ENCODE data around the gene TMEM178A.
"Not testable (repeated sequence)": the region's sequence is repeated elsewhere in the genome, so short reads cannot be mapped to it uniquely, and the experiment has no call there.

Gene TMEM178A

DNA sequence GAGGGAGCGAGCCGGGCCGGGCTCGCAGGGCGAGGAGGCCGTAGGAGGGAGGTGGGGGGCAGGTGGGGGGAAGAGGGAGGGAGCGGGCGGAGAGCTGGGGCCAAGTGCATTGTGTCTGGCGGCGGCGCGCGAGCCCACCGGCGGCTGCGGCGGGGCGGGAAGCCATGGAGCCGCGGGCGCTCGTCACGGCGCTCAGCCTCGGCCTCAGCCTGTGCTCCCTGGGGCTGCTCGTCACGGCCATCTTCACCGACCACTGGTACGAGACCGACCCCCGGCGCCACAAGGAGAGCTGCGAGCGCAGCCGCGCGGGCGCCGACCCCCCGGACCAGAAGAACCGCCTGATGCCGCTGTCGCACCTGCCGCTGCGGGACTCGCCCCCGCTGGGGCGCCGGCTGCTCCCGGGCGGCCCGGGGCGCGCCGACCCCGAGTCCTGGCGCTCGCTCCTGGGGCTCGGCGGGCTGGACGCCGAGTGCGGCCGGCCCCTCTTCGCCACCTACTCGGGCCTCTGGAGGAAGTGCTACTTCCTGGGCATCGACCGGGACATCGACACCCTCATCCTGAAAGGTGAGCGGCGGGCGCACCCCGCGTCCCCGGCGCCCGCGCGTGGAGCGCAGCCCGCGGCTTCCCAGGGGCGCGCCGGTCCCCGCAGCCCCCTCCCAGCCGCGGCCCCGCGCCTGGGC is at the start of gene TMEM178A:
Gene TMEM178A, plus strand, starts transcription at position 107 of the 680 bp plus-strand sequence. Its CDS starts 58 bp downstream, at position 165.
- DNase-seq = no peak

DNA sequence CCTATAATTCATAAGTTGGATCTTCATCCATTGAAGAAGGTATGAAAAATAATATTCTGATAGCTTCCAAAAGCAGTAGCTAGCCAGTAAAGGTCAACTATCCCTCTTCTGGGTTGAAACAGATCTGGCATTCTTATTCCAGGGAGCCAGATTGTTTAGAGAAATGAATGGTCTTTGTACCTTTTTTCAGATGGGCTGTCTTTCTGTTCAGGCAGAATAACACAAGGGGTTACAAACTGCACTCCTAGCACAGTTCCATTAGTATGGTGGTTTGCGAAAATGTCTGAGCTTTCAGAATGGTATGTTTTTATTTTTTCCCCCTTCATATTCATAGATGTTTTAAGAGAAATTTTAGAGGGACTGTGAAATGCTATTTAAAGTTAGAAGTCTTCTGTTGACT is 47.5 kb upstream of the TMEM178A start:
- DNase-seq = no peak

DNA sequence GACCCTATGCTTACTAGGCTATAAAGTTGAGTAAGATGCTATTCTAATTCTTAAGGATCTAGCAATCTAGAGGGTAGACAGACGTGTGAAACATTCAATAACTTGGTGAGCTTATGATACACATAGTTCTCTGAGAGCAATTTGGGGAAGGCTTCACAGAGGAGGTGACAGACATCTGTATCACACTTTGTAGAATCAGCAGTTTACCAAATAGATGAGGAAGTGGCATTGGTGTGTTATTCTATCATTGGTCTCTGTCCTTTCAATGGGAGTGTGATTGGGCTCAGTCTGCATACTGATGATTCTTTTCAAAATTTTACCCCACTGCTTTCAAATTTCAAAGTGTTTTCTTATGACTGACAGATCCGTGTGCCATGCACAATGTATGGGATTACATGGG is 47.0 kb upstream of the TMEM178A start:
- DNase-seq = no peak

DNA sequence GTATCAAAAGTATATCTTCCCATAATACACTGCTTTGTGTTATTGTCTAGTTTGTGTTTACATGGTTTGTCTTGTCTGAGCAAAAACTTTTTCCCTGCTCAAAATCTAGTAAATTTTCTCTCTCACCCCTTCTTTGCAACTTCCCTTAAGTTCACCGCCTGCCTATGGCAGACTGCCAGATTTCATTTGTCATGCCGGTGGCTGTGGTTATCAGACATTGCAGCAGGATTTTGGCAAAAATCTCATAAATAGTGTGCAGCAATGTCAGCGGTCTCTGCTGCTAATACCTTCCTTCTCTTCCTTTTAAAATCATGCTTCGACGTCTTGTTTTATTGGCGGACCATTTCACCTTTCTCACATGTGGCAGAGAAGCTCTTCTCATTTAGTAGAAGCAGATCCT is 45.6 kb upstream of the TMEM178A start:
- peak; percentile 13 for DNase-seq

DNA sequence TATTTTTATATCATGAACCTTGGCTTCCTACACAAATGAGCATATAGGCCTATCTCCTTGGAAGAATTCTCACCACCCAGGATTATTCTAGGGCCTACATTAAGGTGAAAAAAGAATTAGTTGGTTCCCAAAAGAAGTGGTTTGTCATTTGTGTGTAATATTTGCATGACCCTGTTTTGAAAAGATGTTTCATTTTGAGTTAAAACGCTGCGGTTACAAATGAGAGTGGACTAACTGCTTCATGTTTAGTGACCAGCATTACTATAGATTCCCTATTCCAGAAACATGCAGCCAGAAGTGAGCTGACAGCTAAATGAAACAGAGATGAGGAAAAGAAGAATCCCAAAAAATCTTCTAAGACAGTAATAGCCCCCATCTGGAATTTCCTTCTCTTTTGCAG is 44.1 kb upstream of the TMEM178A start:
- DNase-seq = no peak

DNA sequence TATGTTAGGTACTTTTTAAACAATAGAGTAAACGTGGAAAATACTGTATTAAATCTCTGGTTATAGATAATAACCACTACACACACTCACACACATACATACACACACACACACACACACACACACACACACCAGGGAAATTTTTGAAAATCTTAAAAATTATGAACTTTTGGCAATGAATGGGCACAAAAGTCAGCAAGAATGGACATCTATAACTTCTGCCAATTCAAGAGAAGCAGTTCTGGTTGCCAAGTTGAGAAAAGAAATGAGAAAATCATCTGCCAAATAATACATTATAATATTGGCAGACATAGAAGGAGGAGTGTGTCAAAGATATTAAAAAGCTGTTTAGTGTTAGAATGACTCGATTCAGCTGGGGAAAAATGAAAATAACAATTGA is 42.9 kb upstream of the TMEM178A start:
- no peak for DNase-seq

DNA sequence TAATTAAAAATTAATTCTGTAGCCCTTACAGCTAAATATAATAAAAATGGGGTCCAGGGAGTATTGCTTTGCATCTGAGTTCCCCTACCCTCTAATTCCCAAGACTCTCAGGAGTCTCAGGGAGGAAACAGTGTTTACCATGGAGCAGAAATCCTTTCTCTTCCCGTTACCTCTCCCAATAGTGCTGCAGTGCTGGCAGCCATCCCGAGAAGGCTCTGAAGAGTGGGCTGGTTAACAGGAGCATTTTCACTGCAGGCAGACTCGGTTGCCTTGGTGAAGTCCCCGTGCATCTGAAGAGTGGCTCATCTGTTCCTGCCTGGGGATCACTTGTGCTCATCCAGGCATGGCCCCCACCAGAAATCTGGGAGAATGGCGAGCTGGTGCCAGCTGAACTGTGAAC is 41.8 kb upstream of the TMEM178A start:
- no peak for DNase-seq

DNA sequence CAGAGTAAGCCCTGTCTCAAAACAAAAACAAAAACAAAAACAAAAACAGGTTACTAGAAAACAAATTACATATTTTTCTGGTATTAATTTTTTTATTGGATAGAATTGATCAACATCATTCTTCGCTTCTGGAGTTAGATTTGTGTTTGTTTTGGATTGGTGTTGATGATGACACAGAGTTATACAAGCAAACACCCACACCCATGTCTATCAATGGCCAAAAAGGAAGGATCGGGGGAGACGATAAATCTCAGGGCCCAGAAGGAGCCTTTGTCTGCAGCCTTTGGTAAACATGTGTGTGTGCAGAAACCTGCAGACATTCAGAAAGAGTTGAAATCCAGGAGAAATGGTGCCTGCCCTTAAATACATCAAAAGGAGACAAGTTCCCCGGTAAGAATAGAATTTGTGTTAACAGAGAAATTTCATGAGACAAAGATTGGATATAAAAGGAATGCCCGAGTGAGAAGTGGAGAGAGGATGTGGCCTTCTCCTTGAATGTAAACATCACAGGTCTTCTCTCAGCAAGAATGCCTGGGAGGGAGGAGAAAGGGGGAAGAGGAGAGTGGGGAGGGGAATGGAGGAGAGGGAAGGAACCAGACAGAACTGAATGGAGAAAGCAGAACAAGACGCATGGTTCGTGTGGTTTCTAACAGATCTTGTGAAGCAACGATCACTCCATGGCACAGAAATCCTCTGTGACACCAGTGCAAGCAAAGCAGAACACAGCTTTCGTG is 40.4 kb upstream of the TMEM178A start:
- DNase-seq = no peak

DNA sequence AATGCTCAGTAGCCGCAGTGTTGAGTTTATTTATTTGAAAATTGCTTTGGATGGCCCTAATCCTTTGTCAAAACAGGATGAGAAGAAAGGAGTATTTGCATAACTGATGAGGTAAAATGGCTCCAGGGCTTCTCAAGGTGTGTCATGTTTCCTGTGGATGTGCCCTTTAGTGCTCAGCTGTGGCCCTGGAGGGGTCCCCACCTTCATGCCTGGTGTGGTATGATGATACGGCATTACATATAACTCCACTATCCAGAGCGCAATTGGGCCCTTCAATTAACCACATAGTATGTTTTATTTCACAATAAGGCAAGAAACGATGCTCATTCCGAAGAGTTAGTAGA is 39.8 kb upstream of the TMEM178A start:
- DNase-seq = no peak

DNA sequence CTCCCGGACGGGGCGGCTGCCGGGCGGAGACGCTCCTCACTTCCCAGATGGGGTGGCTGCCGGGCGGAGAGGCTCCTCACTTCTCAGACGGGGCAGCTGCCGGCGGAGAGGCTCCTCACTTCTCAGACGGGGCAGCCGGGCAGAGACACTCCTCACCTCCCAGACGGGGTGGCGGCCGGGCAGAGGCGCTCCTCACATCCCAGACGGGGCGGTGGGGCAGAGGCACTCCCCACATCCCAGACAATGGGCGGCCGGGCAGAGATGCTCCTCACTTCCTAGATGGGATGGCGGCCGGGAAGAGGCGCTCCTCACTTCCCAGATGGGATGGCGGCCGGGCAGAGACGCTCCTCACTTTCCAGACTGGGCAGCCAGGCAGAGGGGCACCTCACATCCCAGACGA is 37.4 kb upstream of the TMEM178A start:
- not testable (repeated sequence) for DNase-seq

DNA sequence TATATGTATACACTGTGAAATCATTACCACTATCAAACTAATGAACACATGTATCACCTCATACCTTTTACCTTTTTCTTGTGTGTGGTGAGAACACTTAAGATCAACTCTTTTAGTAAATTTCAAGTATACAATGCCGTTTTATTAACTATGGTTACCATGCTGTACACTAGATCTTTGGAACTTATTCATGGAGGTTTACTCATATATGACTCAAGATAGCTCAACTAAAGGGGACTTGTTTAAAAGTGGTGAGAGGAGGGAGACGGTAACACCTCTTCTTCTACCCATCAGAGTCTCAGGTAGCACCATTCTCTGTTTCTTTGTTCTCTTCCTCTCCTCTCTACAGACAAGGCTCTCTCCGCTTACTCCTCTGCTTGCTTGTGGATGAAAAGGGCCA is 36.1 kb upstream of the TMEM178A start:
- no peak for DNase-seq

DNA sequence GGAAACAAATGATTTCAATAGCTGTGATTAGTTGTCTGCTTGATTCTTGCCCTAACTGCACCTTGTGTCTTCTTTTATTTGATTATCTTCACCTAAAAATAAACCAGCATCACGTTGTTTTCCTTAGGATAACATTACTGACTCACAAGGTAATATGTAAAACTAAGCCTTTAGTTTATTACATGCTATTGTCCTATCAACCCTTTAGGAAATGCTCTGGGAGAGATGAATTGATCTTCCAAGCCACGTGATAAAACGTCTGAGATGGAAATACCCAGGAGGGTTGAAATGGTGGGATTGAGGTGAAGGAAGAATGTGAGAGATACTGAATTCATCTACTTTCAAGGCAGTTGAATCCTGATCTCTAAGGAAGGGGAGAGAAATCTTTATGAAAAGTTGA is 34.5 kb upstream of the TMEM178A start:
- DNase-seq = no peak

DNA sequence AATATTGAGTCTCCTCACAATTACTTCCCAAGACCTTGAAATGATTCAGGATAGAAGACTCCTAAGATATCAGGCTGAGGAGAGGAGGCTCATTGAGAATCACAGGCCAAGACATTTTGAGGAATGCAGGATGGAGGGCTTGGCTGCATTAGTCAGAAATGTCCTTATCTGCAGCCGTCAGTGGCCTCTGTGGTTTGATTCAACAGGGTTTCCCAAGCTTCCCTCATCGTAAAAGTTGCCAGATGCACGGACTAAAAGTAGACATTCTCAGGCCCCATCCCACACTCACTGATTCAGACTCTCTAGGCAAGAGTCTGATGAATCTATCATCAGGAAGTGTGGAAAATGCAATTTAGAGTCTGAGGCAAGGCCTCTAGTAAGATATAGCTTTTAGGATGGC is 34.0 kb upstream of the TMEM178A start:
- DNase-seq = no peak

DNA sequence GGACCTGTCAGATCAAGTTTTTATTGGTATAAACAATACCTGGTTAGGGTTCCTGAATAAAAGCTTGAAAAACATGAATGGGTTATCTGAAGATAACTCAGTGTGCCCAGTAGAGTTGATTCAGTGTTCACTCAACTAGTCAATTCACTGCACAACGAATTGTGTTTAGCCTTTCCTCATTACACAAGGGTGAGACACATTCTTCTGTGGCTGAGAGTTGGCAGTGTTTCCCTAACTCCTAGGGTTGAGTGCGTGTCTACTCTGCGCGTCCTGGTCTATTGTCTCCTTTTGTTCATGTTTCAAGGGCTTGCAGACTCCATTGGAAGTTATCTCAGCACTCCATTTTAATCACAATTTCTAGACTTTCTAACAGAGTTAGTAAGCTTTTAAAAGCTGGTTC is 32.8 kb upstream of the TMEM178A start:
- no peak for DNase-seq

DNA sequence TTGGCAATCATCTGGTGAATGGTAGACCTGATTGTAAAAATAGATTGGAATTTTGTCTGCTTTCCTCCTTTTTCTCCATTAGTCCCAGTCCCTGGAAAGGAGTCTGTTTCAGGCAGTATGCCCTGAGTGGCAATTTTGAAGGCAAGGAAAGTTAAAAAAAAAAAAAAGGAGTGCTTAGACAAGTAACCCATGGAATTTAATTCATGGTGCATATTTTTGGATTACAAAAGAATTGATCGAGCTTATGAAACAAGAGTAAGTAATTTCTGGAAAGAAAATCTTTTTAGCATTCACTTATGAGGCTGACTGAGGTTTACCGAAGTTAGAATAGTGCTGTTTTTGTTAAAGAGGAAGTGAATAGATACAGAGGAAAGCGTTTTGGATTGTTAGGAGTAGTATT is 29.4 kb upstream of the TMEM178A start:
- DNase-seq = no peak

DNA sequence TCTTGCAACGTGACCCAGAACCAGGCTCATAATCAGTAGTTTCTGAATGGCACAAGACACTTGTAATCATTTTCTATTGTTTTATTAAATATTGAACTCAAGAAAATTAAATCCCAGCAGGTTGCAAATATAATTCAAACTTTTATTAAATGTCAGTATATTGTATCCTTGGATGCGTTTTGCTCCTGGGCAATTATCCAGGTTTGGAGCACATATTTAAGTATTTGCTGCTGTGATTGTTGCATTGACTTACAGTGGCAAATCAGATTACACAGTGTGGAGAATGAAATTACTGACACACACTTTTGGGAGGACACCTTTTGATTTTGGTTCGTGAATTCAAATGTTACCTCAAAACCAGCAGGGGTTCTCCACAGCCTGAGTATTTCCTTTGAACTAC is 27.1 kb upstream of the TMEM178A start:
- DNase-seq = no peak

DNA sequence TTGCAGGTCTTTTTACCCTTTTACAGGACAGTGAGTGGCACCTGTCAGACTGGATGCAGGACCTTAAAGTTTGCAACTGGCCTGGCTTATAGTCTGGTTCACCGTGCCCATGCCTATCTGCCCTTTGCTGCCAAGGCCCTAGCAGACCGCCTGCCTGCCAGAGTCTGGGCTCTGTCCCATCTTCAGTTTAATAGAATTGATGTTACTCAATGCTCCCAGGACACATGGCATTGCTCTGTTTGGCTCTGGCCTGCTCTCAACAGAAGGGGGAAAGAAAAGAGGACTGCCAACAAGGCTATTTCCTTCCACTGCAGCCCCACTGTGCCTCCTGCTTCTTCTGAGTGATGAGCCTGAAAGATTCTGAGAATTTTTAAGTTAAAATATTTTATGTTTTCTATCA is 25.6 kb upstream of the TMEM178A start:
- DNase-seq = no peak

DNA sequence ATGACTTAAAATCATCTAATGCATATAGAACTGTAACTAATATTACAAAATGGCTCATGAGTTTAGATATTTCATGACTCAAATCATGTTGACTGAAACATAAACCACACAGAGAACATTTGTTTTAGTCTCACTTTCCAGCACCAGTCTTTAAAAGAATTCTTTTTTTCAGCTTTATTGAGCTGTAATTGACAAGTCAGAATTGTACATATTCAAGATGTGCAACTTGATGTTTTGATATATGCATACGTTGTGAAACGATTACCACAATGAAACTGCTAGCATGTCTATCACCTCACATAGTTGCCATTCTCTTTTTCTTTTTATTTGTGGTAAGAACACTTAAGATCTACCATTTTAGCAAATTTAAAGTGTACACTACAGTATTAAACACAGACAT is 25.0 kb upstream of the TMEM178A start:
- no peak for DNase-seq

DNA sequence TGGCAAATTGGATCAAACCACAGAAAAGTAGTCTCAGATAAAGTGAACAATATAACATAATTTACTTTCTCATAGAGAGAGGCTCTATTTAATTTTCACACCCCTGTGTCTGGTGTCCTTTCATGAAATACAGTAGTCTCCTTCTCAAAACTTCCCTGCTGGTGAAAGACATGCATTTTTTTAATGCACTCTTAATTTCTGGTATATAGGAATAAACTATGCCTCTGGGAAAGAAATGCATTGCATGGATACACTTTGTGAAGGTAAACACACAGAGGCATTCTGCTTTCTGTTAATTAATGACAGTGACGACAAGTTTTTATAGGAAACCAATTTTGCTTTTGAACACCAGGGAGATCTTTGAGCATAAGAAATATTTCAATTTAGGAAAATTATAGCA is 24.1 kb upstream of the TMEM178A start:
- no peak for DNase-seq

DNA sequence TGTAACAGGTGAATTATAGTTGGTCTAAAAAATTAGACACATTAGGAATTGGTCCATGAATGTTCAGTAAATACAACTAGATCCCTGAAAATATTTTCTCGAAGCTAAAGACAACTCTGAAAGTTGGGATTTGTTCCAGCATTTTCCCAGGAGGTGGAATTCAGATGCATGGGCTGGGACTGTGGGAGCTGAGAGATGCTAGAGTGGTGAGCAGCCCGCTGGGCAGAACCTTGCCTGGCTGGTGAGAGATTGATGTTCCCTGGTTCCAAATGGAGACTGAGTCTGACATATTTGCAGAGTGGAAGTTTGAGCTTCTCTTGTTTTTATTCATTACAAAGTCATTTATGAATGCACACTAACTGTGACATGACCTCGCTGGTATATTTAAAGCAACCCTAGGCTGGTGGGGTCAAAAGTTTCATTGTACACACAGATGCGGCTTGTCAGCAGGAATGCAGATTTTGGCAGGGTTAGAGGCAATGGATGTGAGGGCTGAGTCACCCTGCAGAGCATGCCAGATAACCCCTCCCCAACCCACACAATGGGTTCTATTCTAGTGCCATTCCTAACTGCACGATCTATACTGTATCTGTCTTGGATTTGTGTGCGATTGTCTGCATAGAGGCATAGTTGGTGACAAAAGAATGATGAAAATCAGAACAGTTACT is 23.5 kb upstream of the TMEM178A start:
- DNase-seq = no peak

DNA sequence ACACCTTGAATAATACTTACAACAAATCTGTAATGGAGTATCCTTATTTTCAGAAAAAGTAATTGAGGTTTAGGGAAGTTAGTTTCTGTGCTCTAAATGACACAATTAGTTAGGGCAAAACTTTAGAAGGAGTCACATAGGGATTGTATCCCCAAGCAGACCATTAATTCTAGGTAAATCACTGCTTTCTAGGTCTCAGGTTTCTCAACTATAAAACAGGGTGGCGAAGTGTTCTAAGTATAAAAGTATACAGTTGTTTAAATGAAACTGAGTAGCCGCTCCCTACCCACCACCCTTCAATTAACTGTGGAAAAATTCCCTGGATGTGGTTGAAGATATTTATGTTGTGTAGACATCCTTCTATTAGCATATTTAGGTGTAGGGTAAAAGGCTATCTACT is 19.9 kb upstream of the TMEM178A start:
- no peak for DNase-seq

DNA sequence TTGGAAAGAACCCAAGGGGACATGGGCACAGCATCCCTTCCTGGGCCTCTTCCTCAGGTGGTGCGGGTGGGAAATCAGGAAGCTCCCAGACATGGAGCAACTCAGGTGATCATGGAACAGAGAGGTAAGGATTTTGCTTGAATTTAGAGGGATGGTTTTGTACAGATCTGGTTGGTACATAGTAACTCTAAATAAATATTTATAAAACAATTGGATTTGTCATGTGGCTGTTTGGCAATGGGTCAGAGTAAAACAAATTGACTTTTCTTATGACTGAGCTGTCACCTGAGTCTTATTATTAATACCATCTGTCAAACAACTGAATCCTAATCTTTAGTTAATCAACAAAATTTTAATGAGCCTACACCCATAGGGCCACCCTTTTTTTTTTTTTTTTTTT is 19.4 kb upstream of the TMEM178A start:
- no peak for DNase-seq

DNA sequence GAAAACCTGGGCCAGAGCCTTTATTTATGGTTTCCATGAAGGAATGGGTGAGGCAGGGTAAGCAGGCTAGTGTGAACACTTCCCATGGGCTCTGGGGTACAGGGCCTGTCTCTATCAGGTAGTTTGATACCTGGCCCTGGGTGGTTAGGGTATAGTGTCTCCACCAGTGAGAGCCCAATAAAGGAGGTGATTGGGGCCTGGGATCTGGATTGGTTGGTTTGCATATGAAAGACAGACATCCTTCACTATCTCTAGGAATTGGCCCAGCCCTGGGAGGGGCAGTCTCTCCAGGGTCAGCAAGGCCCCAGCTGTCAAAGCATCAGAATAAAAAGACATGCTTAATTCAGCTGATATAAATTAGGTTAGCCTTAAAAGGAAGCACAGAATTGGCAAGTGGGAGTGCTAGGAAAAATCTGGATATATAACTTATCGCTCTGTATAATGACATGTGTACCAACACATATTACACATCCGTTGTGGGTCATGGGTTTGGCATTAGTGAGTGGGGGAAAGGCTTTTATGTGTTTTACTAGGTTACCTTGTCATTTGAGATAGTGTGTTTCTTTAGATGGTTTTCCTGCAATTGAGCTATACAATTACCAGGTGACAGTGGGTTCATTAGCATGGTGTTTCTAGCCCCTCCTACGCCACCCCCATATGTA is 18.5 kb upstream of the TMEM178A start:
- DNase-seq = no peak

DNA sequence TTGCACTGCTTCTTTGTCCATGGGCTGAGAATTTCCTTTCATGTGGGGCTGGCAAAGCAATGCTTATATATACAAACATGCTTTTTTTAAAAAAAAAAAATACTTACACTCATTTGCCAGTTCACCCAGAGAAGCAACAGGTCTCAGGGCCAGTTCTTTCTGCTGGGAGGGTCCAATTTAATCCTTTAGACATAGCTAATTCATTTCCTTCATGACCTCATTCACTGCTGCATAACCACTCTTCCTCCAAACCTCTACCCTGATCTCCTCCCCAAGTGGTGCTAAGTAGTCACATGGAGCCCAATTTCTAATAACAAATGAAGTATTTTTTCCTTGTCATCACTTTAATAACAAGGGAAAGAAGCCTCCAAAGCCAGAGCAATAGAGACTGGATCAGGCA is 17.1 kb upstream of the TMEM178A start:
- DNase-seq = no peak
